HFFc6 (cell line): ENCODE data around the gene CELA3A. TPM values are rescaled to one million over a fixed set of nuclear protein-coding genes. Genes with fewer than 3 reads are reported as not detected.
"Not testable (repeated sequence)": the region's sequence is repeated elsewhere in the genome, so short reads cannot be mapped to it uniquely, and the experiment has no call there.

Experiments used
- DNase-seq: peaks from one replicate; pipeline ENCODE4 v3.0.0-alpha.2; 2018
- H3K27ac Mint-ChIP-seq: 2 replicates; pipeline ENCODE4 v1.8.0; 2020; ENCODE audit warnings: mild to moderate bottlenecking, mixed read lengths
- H3K27me3 Mint-ChIP-seq: 2 replicates; pipeline ENCODE4 v1.8.0; 2021; ENCODE audit warnings: mild to moderate bottlenecking, moderate library complexity, mixed read lengths; ENCODE audit not compliant: insufficient read depth
- H3K36me3 Mint-ChIP-seq: 2 replicates; pipeline ENCODE4 v1.8.0; 2021; ENCODE audit warnings: low read depth, mixed read lengths
- H3K4me1 Mint-ChIP-seq: 2 replicates; pipeline ENCODE4 v1.8.0; 2020; ENCODE audit warnings: low read depth, mixed read lengths
- H3K4me3 Mint-ChIP-seq: 2 replicates; pipeline ENCODE4 v1.8.0; 2020; ENCODE audit warnings: mild to moderate bottlenecking, moderate library complexity, mixed read lengths
- H3K9me3 Mint-ChIP-seq: 2 replicates; pipeline ENCODE4 v1.8.0; 2020; ENCODE audit warnings: mild to moderate bottlenecking, mixed read lengths
- CTCF ChIP-seq: fragments of 200-600 bp; sonication (generic); IDR thresholded peaks from 2 replicates; pipeline ENCODE4 v1.5.0; 2021; ENCODE audit warnings: antibody characterized with exemption, mild to moderate bottlenecking
- total RNA-seq, 6 experiments: library from RNA; stranded (reverse); fragmentation: NEBNext Ultra II Directional; extraction: Animal tissue kit (Norgen Biotek cat#: 25700); gene quantifications; 2 replicates in 1 of 6; 3 replicates in 5 of 6; pipeline ENCODE4 v1.2.3, GENCODE V29; 2021

The CELA3A gene
- total RNA-seq, 6 experiments from 2014 or later: not detected

- no peak for TF ChIP-seq CTCF
- no peaks in the 10 kb centered on the region for H3K36me3 Mint-ChIP-seq
These were observed 40.1 kb upstream of the CELA3A start for GRCh38 chr1:21961337-21961736.

GRCh38 chr1:21961799-21962198 lies 39.7 kb upstream of the CELA3A start:
- Mint-ChIP-seq H3K9me3 (no peaks in the 10 kb centered on the region), H3K4me1 (peaks cover 25% of the 10 kb centered on the region), H3K27me3 (no peaks in the 10 kb centered on the region; the same call in 1 of the 2 replicates), H3K4me3 (no peak overlapping the region), H3K27ac (no peak overlapping the region), H3K36me3 (no peaks in the 10 kb centered on the region)
- TF ChIP-seq CTCF: no peak
- no peak for DNase-seq

More at GRCh38 chr1:21961337-21961736, 40.1 kb upstream of the CELA3A start:
- Mint-ChIP-seq H3K27me3 (no peaks in the 10 kb centered on the region; the same call in 1 of the 2 replicates), H3K9me3 (no peaks in the 10 kb centered on the region), H3K27ac (no peak overlapping the region), H3K4me1 (peaks cover 25% of the 10 kb centered on the region), H3K4me3 (no peak overlapping the region)
- no peak for DNase-seq

GRCh38 chr1:21963477-21964217 lies 37.8 kb upstream of the CELA3A start:
- peak; percentile 61 for DNase-seq
- peaks cover 22% of the 10 kb centered on the region for H3K4me1 Mint-ChIP-seq
- H3K27me3 Mint-ChIP-seq: no peaks in the 10 kb centered on the region; the same call in 1 of the 2 replicates
- no peak overlapping the region for H3K4me3 Mint-ChIP-seq
- H3K36me3 Mint-ChIP-seq: no peaks in the 10 kb centered on the region
- peak overlapping the region; percentile 52 for H3K27ac Mint-ChIP-seq
- no peaks in the 10 kb centered on the region for H3K9me3 Mint-ChIP-seq
- peak; percentile 95 for TF ChIP-seq CTCF

GRCh38 chr1:21966247-21967000 lies 35.0 kb upstream of the CELA3A start:
- peak; percentile 77 for DNase-seq
- Mint-ChIP-seq H3K4me1 (peaks cover 22% of the 10 kb centered on the region), H3K9me3 (no peaks in the 10 kb centered on the region), H3K36me3 (no peaks in the 10 kb centered on the region), H3K27me3 (no peaks in the 10 kb centered on the region; the same call in 1 of the 2 replicates), H3K4me3 (peak overlapping the region; percentile 22; the same call in 1 of the 2 replicates), H3K27ac (no peak overlapping the region)
- no peak for TF ChIP-seq CTCF

- DNase-seq, H3K27me3 Mint-ChIP-seq, H3K27ac Mint-ChIP-seq, H3K9me3 Mint-ChIP-seq, H3K36me3 Mint-ChIP-seq, H3K4me3 Mint-ChIP-seq: not testable (repeated sequence)
- H3K4me1 Mint-ChIP-seq: peaks cover 22% of the 10 kb centered on the region
These were observed 34.2 kb upstream of the CELA3A start for GRCh38 chr1:21967216-21967615.

- H3K4me3 Mint-ChIP-seq, H3K9me3 Mint-ChIP-seq, DNase-seq, H3K27ac Mint-ChIP-seq, H3K27me3 Mint-ChIP-seq, H3K36me3 Mint-ChIP-seq: not testable (repeated sequence)
- peaks cover 15% of the 10 kb centered on the region for H3K4me1 Mint-ChIP-seq
These were observed 32.4 kb upstream of the CELA3A start for GRCh38 chr1:21969066-21969465.

GRCh38 chr1:21970523-21970922 lies 30.9 kb upstream of the CELA3A start:
- H3K4me3 Mint-ChIP-seq, H3K9me3 Mint-ChIP-seq, H3K36me3 Mint-ChIP-seq, H3K27me3 Mint-ChIP-seq, H3K27ac Mint-ChIP-seq, DNase-seq: not testable (repeated sequence)
- peaks cover 14% of the 10 kb centered on the region for H3K4me1 Mint-ChIP-seq

GRCh38 chr1:21972973-21973441 lies 28.4 kb upstream of the CELA3A start:
- not testable (repeated sequence) for H3K36me3 Mint-ChIP-seq, H3K27ac Mint-ChIP-seq, DNase-seq, H3K4me3 Mint-ChIP-seq, H3K27me3 Mint-ChIP-seq, H3K4me1 Mint-ChIP-seq, H3K9me3 Mint-ChIP-seq

GRCh38 chr1:21973948-21974347 lies 27.5 kb upstream of the CELA3A start:
- not testable (repeated sequence) for H3K4me1 Mint-ChIP-seq, DNase-seq, H3K9me3 Mint-ChIP-seq, H3K27ac Mint-ChIP-seq, H3K4me3 Mint-ChIP-seq, H3K36me3 Mint-ChIP-seq, H3K27me3 Mint-ChIP-seq
